HFF-Myc (cell line): Measurements from ENCODE around the gene CDT1.

Source experiments
- DNase-seq: peaks from one replicate; pipeline ENCODE4 v3.0.0-alpha.2; 2011; ENCODE audit warnings: low read depth; ENCODE audit errors: extremely low read depth
- H3K4me3 ChIP-seq: replicated peaks from 2 replicates; pipeline ENCODE4 v1.5.1; 2011; ENCODE audit warnings: low read depth, mild to moderate bottlenecking, control low read depth, low read length
- TF ChIP-seq, protein P1 (sequence below): IDR thresholded peaks from 2 replicates; pipeline ENCODE4 v1.5.1; 2012; ENCODE audit warnings: mild to moderate bottlenecking, low read depth, low read length, control low read depth; ENCODE audit errors: missing control alignments

Gene CDT1

GRCh38 chr16:88814144-88814502 is 10.5 kb downstream of the CDT1 start:
- TF ChIP-seq, protein P1, sequence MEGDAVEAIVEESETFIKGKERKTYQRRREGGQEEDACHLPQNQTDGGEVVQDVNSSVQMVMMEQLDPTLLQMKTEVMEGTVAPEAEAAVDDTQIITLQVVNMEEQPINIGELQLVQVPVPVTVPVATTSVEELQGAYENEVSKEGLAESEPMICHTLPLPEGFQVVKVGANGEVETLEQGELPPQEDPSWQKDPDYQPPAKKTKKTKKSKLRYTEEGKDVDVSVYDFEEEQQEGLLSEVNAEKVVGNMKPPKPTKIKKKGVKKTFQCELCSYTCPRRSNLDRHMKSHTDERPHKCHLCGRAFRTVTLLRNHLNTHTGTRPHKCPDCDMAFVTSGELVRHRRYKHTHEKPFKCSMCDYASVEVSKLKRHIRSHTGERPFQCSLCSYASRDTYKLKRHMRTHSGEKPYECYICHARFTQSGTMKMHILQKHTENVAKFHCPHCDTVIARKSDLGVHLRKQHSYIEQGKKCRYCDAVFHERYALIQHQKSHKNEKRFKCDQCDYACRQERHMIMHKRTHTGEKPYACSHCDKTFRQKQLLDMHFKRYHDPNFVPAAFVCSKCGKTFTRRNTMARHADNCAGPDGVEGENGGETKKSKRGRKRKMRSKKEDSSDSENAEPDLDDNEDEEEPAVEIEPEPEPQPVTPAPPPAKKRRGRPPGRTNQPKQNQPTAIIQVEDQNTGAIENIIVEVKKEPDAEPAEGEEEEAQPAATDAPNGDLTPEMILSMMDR: no peak
- no peak for DNase-seq
- no peak overlapping the region for H3K4me3 ChIP-seq

- no peak overlapping the region for H3K4me3 ChIP-seq
- TF ChIP-seq, protein P1: no peak
- DNase-seq: no peak
These were observed 11.6 kb downstream of the CDT1 start for GRCh38 chr16:88815227-88815626.

- no peak overlapping the region for H3K4me3 ChIP-seq
- TF ChIP-seq, protein P1: peak; percentile 78
- no peak for DNase-seq
These were observed 12.5 kb downstream of the CDT1 start for GRCh38 chr16:88815901-88816589.

DNA sequence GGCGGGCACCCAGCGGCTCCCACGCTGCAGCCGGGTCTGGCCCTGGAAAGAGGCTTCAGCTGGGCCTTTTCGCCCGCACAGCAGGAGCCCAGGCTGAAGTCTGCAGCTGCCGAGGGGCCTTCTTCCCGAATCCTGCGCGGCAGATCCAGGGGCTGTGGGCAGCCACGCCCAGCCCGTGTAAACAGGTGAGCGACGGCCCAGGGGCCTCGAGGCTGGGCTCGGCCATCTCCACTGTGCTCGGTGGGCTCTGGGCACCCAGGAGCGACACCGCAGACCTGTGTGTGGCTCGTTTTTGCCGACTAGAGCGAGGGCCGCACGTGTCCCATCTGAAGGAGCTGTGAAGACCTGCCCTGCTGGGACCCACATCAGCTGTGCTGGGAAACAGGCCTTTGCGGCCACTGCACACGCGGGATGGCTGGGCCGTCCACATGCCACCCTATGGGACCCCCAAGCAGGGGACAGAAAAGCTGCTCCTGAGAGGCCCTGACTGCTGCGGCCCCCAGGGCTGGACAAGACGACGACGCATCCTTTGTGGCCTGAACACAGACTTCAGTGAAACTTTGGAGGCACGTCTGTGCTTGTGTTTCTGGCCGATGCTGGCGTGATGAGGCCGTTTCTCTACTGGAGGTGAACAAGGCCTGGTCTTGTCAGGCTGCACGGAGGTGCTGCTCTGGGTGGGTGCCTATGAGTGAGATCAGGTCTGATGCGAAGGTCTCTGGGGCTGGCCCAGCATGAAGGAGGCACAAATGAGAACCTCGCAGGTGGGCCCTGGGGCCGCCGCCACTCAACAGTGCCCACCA is 13.3 kb downstream of the CDT1 start:
- TF ChIP-seq, protein P1: no peak
- no peak for DNase-seq
- H3K4me3 ChIP-seq: no peak overlapping the region

DNA sequence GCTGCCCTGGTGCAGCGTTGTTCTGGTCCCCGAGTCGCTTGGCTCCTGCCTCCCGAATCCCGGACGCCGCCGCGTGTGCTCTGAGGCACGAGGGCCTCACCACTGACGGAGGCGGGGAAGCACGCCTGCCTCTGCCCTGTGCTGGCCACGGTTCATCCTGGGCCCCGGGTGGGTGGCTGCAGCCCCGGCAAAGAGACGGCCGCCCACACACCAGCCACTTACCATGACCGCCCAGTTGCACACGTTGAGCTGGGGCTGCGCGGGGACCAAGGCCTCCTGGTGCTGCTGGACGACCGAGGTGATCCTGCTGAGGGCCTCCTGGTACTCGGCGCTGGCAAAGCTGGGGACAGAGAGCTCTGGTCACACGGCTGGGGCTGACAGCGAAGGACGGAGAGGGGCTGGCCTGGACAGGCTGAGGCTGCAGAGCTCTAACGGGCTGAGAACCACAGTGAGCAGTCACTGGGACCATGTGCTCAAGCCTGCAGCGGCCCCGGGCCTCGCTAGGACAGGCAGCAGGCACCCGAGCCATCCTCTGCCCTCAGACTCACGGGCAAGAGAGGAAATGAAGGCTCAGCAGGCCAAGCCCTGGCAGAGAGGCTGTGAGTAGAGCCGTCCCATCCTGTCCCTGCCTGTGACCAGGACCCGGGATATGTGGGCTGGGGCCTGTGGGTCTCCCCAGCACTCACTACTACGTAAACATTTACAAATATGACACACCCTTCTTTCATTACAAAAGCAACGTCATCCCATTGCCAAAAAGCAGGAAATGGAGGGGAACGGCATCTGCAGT is 14.4 kb downstream of the CDT1 start:
- TF ChIP-seq, protein P1: no peak
- H3K4me3 ChIP-seq: no peak overlapping the region
- no peak for DNase-seq

DNA sequence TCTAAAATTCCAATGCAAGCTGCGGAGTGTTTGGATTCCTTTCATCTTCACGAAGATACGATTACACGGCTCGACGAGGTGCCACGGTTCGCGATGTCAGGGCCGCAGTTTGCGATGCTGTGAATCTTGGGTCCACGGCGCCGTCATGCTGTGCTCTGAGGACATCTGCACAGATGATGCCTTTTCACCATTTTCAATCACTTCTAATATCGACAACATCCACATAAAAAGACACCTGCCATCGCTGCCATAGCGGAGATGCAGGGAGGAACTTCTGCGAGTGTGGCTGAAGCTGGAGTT is 14.9 kb downstream of the CDT1 start:
- TF ChIP-seq, protein P1: no peak
- DNase-seq: no peak
- H3K4me3 ChIP-seq: no peak overlapping the region
